A673 (cell line): Measurements from ENCODE around the gene PDE11A. TPM values are rescaled to one million over a fixed set of nuclear protein-coding genes. Genes with fewer than 3 reads are reported as not detected.

ENCODE experiments used
- BruUV-seq: library from RNA; stranded (reverse); fragments of 400-500 nt; replicated peaks from 2 replicates; lab custom pipeline; 2021; lab: Mats Ljungman, UMichigan
- CTCF ChIA-PET: fragments of 300-600 bp; sonication (Branson Sonifier 250); formaldehyde crosslinking; loops from one replicate; lab custom pipeline; 2022; ENCODE audit warnings: antibody characterized with exemption; lab: Charles Lee
- POLR2A ChIA-PET: fragments of 300-600 bp; sonication (Branson Sonifier 250); formaldehyde crosslinking; loops from one replicate; lab custom pipeline; 2022; ENCODE audit warnings: antibody characterized with exemption; ENCODE audit not compliant: low non-redundant PET; lab: Charles Lee
- DNase-seq: peaks from one replicate; pipeline ENCODE4 v3.0.0-alpha.2; 2015; ENCODE audit warnings: low spot score
- H3K27ac ChIP-seq: fragments of 200-600 bp; sonication (generic); 2 replicates; pipeline ENCODE4 v1.5.1; 2016; ENCODE audit warnings: mixed run types, low read depth, mild to moderate bottlenecking, mixed read lengths, antibody characterized with exemption, low read length; ENCODE audit not compliant: poor library complexity, severe bottlenecking
- H3K27me3 ChIP-seq: fragments of 200-600 bp; sonication (generic); replicated peaks from 2 replicates; pipeline ENCODE4 v1.6.1; 2017; ENCODE audit warnings: mixed run types, low read depth, mild to moderate bottlenecking, mixed read lengths, antibody characterized with exemption, low read length; ENCODE audit not compliant: insufficient read depth, poor library complexity
- H3K36me3 ChIP-seq: fragments of 200-600 bp; sonication (generic); 2 replicates; pipeline ENCODE4 v1.6.1; 2016; ENCODE audit warnings: mixed run types, mild to moderate bottlenecking, mixed read lengths, antibody characterized with exemption, low read length; ENCODE audit not compliant: insufficient read depth, poor library complexity, severe bottlenecking
- H3K4me1 ChIP-seq: fragments of 200-600 bp; sonication (generic); 2 replicates; pipeline ENCODE4 v1.6.1; 2017; ENCODE audit warnings: mixed run types, mild to moderate bottlenecking, mixed read lengths, antibody characterized with exemption, low read length; ENCODE audit not compliant: insufficient read depth, poor library complexity, severe bottlenecking
- H3K4me3 ChIP-seq: fragments of 200-600 bp; sonication (generic); 2 replicates; pipeline ENCODE4 v1.5.1; 2016; ENCODE audit warnings: low read depth, mixed run types, mild to moderate bottlenecking, mixed read lengths, low read length; ENCODE audit not compliant: poor library complexity, severe bottlenecking
- H3K9me3 ChIP-seq: fragments of 200-600 bp; sonication (generic); 2 replicates; pipeline ENCODE4 v1.6.1; 2016; ENCODE audit warnings: mixed run types, low read depth, mild to moderate bottlenecking, mixed read lengths, antibody characterized with exemption, low read length; ENCODE audit not compliant: poor library complexity, severe bottlenecking
- CTCF ChIP-seq: fragments of 300-800, 200-600 bp; sonication (generic); conservative IDR thresholded peaks from 2 replicates; pipeline ENCODE4 v1.5.1; 2017; ENCODE audit warnings: low read depth, mild to moderate bottlenecking, antibody characterized with exemption, low read length, moderate library complexity, mixed read lengths
- EZH2 ChIP-seq: fragments of 200-600 bp; sonication (generic); IDR thresholded peaks from 2 replicates; pipeline ENCODE4 v1.6.1; 2017; ENCODE audit warnings: borderline replicate concordance, low read depth, mild to moderate bottlenecking, mixed read lengths, antibody characterized with exemption, low read length; ENCODE audit not compliant: poor library complexity, severe bottlenecking
- intact Hi-C: fragments of 100-400 bp; cut with micrococcal nuclease; formaldehyde crosslinking; loops from one replicate; pipeline ENCODE4 v1.10.0; 2022; ENCODE audit not compliant: unreplicated experiment
- total RNA-seq: library from RNA; stranded (reverse); gene quantifications from 2 replicates; pipeline ENCODE4 v1.2.3, GENCODE V29; 2021

Gene PDE11A
- total RNA-seq, 1 experiment from 2014 or later = not detected

DNA sequence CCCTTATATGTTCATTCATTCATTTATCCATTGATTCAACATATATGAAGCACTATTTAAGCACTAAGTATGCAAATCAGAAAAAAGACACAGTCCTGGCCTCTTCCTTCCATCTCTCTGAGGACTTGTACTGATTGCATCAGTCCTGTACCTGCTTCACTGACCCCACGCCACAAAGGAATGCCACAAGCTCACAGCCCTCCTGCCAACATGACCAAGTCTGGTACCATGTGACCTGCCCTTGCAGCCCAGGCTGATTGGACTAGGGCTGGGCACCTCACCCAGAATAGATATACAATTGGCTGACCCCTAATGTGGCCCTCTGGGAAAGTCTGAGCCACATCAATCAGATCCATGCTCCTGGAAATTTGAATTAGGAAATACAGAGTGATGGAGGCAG, 483.4 kb downstream of the PDE11A start:
- BruUV-seq = no TSS peak
- Histone ChIP-seq H3K4me1 (no peaks in the 10 kb centered on the region), H3K4me3 (no peak overlapping the region), H3K27ac (no peak overlapping the region), H3K9me3 (no peaks in the 10 kb centered on the region), H3K27me3 (no peaks in the 10 kb centered on the region), H3K36me3 (no peaks in the 10 kb centered on the region)
- ChIA-PET CTCF (no interaction called here), POLR2A (no interaction called here)
- no peak for DNase-seq
- intact Hi-C loops = no loop called here
- TF ChIP-seq EZH2 (no peak), CTCF (no peak)

DNA sequence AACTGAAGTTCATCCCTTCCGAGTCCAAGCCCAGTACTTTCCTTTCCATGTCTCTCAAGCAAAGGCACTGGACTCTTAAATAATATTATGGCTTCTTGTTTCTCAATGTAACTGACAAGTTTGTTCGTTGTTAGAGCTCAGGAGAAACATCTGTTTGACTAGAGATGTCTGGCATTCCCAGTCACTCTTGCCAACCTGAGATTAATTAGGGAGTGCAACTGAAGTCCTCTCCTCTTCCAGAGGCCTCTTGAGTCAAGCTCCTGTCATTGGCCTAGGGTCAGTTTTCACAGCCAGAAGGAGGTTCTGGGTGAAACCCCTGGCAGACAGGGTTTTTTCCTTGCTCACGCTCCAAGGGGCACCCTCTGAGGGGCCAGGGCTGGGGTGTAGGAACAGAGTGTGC, 483.9 kb downstream of the PDE11A start:
- H3K27ac ChIP-seq = no peak overlapping the region
- ChIA-PET CTCF (no interaction called here), POLR2A (no interaction called here)
- H3K9me3 ChIP-seq = no peaks in the 10 kb centered on the region
- intact Hi-C loops = no loop called here
- H3K36me3 ChIP-seq = no peaks in the 10 kb centered on the region
- TF ChIP-seq EZH2 = no peak
- no peak for TF ChIP-seq CTCF
- no peak overlapping the region for H3K4me3 ChIP-seq
- BruUV-seq = no TSS peak
- no peak for DNase-seq
- no peaks in the 10 kb centered on the region for H3K4me1 ChIP-seq
- H3K27me3 ChIP-seq = no peaks in the 10 kb centered on the region

DNA sequence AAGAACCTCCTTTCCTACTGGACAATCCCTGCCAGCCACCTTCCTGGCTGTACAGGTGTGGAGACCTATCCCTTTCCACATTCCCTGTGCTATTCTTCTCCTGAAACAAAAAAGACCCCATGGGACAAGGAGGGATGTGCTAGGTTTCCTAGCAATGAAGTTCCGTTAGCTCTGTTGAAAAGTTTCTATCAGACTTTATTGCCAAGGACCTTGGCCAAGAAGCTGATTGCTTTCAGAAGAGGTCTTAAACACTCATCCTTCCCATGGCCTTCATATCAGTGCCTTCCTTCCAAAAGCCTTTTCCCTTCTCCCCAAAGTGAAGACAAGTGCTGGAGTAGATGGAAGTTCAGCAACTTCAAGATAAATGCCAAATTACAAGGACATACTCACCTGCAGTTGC, 485.2 kb downstream of the PDE11A start:
- DNase-seq = no peak
- no peak for TF ChIP-seq EZH2
- TF ChIP-seq CTCF = no peak
- ChIA-PET POLR2A (no interaction called here), CTCF (no interaction called here)
- Histone ChIP-seq H3K9me3 (no peaks in the 10 kb centered on the region), H3K27ac (no peak overlapping the region), H3K4me3 (no peak overlapping the region), H3K27me3 (no peaks in the 10 kb centered on the region), H3K36me3 (no peaks in the 10 kb centered on the region), H3K4me1 (no peaks in the 10 kb centered on the region)
- no TSS peak for BruUV-seq
- intact Hi-C loops = no loop called here
